HepG2 (cell line): ENCODE measurements around the gene LUZP2. TPM values are rescaled to one million over a fixed set of nuclear protein-coding genes. Genes with fewer than 3 reads are reported as not detected.

Experiments
- ATAC-seq: fragments of 200-7000 bp; cut with Tn5 transposase; 3 replicates; pipeline ENCODE4 v1.9.1; 2020; ENCODE audit warnings: mild to moderate bottlenecking, moderate library complexity
- BruUV-seq: library from RNA; stranded (reverse); fragments of 400-500 nt; replicated peaks from 2 replicates; lab custom pipeline; 2021; lab: Mats Ljungman, UMichigan
- CTCF ChIA-PET: fragments of 300-600 bp; formaldehyde crosslinking; extraction: SDS; loops from one replicate; lab custom pipeline; 2021; ENCODE audit warnings: low total read pairs, inconsistent platforms, low intra/inter-chr PET ratio; lab: Yijun Ruan, JAX
- POLR2A ChIA-PET: fragments of 350-600 bp; sonication (Branson Sonifier 250); formaldehyde crosslinking; loops from one replicate; lab custom pipeline; 2020; ENCODE audit warnings: antibody characterized with exemption, inconsistent platforms; lab: Yijun Ruan, JAX
- DNase-seq: peaks from one replicate; pipeline ENCODE4 v3.0.0-alpha.2; 2015; ENCODE audit warnings: low spot score
- FAIRE-seq: peaks from 3 replicates; lab custom pipeline; 2011; peaks lifted over from hg19 to GRCh38; lab: Jason Lieb, UNC
- H2AFZ ChIP-seq: one replicate; pipeline ENCODE4 v1.6.1; 2011; ENCODE audit warnings: low read length, inconsistent platforms
- H3K27ac ChIP-seq: fragments of 300-600 bp; 3 replicates; pipeline ENCODE4 v1.8.0; 2011; ENCODE audit warnings: mixed run types, mild to moderate bottlenecking, mixed read lengths, low read length, inconsistent platforms; ENCODE audit not compliant: insufficient read depth; ENCODE audit errors: extremely low read length
- H3K27me3 ChIP-seq, 2 experiments: fragments of 200-600 bp in 1 of 2; 2 replicates in 1 of 2; 3 replicates in 1 of 2; pipeline versions ENCODE4 v1.6.0 to v1.8.0; 2011; ENCODE audit warnings: low read length in 2 of 2, mild to moderate bottlenecking in 2 of 2, moderate library complexity in 2 of 2, inconsistent platforms in 1 of 2; ENCODE audit not compliant: insufficient read depth in 2 of 2, control insufficient read depth in 1 of 2
- H3K36me3 ChIP-seq, 2 experiments: fragments of 200-600 bp in 1 of 2; replicated peaks in 1 of 2; 2 replicates in 1 of 2; 3 replicates in 1 of 2; pipeline versions ENCODE4 v1.5.1 to v1.8.0; 2011; ENCODE audit warnings: low read length in 2 of 2, inconsistent platforms in 1 of 2; ENCODE audit not compliant: insufficient read depth in 2 of 2, control insufficient read depth in 1 of 2
- H3K4me1 ChIP-seq: 2 replicates; pipeline ENCODE4 v1.5.1; 2012; ENCODE audit warnings: low read length, inconsistent platforms; ENCODE audit not compliant: insufficient read depth
- H3K4me2 ChIP-seq: 2 replicates; pipeline ENCODE4 v1.6.0; 2011; ENCODE audit warnings: low read depth, low read length, inconsistent platforms
- H3K4me3 ChIP-seq, 3 experiments: fragments of 200-600 bp in 1 of 3; sonication (generic), shearing (Covaris generic) in 1 of 3; replicated peaks in 1 of 3; 2 replicates each; pipeline ENCODE4 v1.5.1; 2011 to 2016; ENCODE audit warnings: low read length in 3 of 3, inconsistent platforms in 2 of 3, low read depth in 2 of 3, mild to moderate bottlenecking in 2 of 3, control low read depth in 1 of 3, mixed read lengths in 1 of 3; ENCODE audit not compliant: insufficient read depth in 1 of 3
- H3K79me2 ChIP-seq: one replicate; pipeline ENCODE4 v1.6.1; 2011; ENCODE audit warnings: low read length, inconsistent platforms; ENCODE audit not compliant: insufficient read depth
- H3K9ac ChIP-seq: 2 replicates; pipeline ENCODE4 v1.6.0; 2011; ENCODE audit warnings: mild to moderate bottlenecking, low read depth, low read length, inconsistent platforms; ENCODE audit not compliant: insufficient read depth
- H3K9me3 ChIP-seq: 2 replicates; pipeline ENCODE4 v1.5.1; 2012; ENCODE audit warnings: mild to moderate bottlenecking, low read length
- H4K20me1 ChIP-seq: 2 replicates; pipeline ENCODE4 v1.6.0; 2011; ENCODE audit warnings: inconsistent platforms, mild to moderate bottlenecking, low read length, moderate library complexity; ENCODE audit not compliant: insufficient read depth
- KLF15 ChIP-seq: sonication (generic); formaldehyde crosslinking; IDR thresholded peaks from 2 replicates; pipeline ENCODE4 v1.8.1; 2023; ENCODE audit warnings: borderline replicate concordance, mild to moderate bottlenecking, inconsistent platforms, missing genetic modification reagents, mixed read lengths
- SAFB2 ChIP-seq: sonication (generic); formaldehyde crosslinking; IDR thresholded peaks from 2 replicates; pipeline ENCODE4 v1.5.1; 2020; ENCODE audit warnings: missing genetic modification reagents, low read depth, mild to moderate bottlenecking, borderline replicate concordance
- SNAI1 ChIP-seq: sonication (generic); formaldehyde crosslinking; IDR thresholded peaks from 2 replicates; pipeline ENCODE4 v1.5.0; 2020; ENCODE audit warnings: mild to moderate bottlenecking, missing genetic modification reagents, borderline replicate concordance
- ZBTB8A ChIP-seq: sonication (generic); formaldehyde crosslinking; IDR thresholded peaks from 2 replicates; pipeline ENCODE4 v1.4.0; 2020; ENCODE audit warnings: mild to moderate bottlenecking, low read depth, missing genetic modification reagents, borderline replicate concordance
- ZNF235 ChIP-seq: sonication (generic); formaldehyde crosslinking; IDR thresholded peaks from 2 replicates; pipeline ENCODE4 v1.8.1; 2023; ENCODE audit warnings: mild to moderate bottlenecking, missing genetic modification reagents, borderline replicate concordance
- ZNF510 ChIP-seq: sonication (generic); formaldehyde crosslinking; IDR thresholded peaks from 2 replicates; pipeline ENCODE4 v1.4.0; 2020; ENCODE audit warnings: low read depth, mild to moderate bottlenecking, missing genetic modification reagents
- ZNF776 ChIP-seq: sonication (generic); formaldehyde crosslinking; IDR thresholded peaks from 2 replicates; pipeline ENCODE4 v1.4.0; 2020; ENCODE audit warnings: mild to moderate bottlenecking, missing genetic modification reagents
- WGBS: methylation state at CpG from one replicate; pipeline ENCODE4 v1.1.6; 2017; ENCODE audit warnings: low lambda C conversion rate; 5-methylcytosine and 5-hydroxymethylcytosine counted together
- in situ Hi-C: cut with HindIII; loops from 2 replicates; pipeline ENCODE4 v1.10.0; 2017; ENCODE audit warnings: low pct_unique_long_range_greater_than_20kb; ENCODE audit not compliant: extremely low pct_ligation_motif_present
- intact Hi-C: fragments of 100-400 bp; cut with micrococcal nuclease; formaldehyde crosslinking; loops from one replicate; pipeline ENCODE4 v1.10.0; 2022; ENCODE audit not compliant: unreplicated experiment
- polyA plus RNA-seq, 8 experiments: library from polyadenylated mRNA; depleted of rRNA in 3 of 8; stranded (reverse) in 7 of 8; unstranded in 1 of 8; fragments of >200 nt; fragmentation: Illumina TruSeq in 4 of 8; extraction: Trizol in 4 of 8; gene quantifications; 2 replicates each; pipeline versions ENCODE4 v1.2.1 to v1.2.3, GENCODE V29; 2011 to 2016; ENCODE audit warnings: low read depth in 4 of 8, missing spikeins in 1 of 8, mixed read lengths in 1 of 8; ENCODE audit not compliant: insufficient read depth in 1 of 8
- total RNA-seq, 5 experiments: library from RNA; depleted of rRNA; stranded (reverse); fragments of >200 nt; fragmentation: Illumina TruSeq; extraction: Trizol; gene quantifications; 2 replicates each; pipeline ENCODE4 v1.2.3, GENCODE V29; 2016; ENCODE audit warnings: low read depth in 1 of 5
- TF ChIP-seq, protein P1 (sequence below): sonication (generic); formaldehyde crosslinking; IDR thresholded peaks from 2 replicates; pipeline ENCODE4 v1.8.1; 2023; ENCODE audit warnings: mild to moderate bottlenecking, missing genetic modification reagents, borderline replicate concordance
- TF ChIP-seq, protein P2 (sequence below): fragments of 450-650 bp; IDR thresholded peaks from 2 replicates; pipeline ENCODE4 v1.6.1; 2016

LUZP2 gene
- total and polyA plus RNA-seq, 2 of the 13 experiments (the other 11 are each of a cell fraction or from before 2014, with no cell fraction given), result not detected

DNA sequence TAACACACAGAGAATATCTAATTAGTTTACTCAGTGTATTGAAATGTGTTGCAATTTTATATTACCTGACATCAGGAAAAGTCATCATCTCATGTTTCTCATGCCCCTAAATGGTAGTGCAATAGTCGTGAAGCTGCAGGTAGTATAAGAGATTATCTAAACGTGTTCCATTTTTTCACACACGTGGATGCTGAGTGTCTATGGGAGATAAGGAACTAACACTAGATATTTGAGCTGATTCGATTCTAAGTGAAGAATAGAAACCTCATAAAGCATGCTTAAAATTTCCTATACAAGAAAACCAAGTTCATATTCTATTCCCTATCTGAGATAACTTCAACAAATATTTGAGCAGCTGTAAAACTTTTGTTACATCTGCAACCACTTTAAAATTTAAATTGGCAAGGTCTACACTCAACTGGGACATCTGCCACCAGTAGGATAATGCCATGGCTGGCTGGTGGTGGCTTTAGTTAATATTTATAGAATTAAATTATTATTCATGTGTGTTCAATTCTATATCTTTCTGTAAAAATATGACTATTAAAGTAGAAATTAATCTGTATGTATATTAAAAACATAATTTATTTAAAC is 388.8 kb downstream of the LUZP2 start:
- CTCF ChIA-PET, result no interaction called here
- Histone ChIP-seq H3K9me3 (no peaks in the 10 kb centered on the region), H3K4me2 (no peak overlapping the region), H3K27me3 (no peaks in the 10 kb centered on the region), H3K4me3 (no peak overlapping the region), H3K9ac (no peak overlapping the region), H2AFZ (no peak overlapping the region), H4K20me1 (no peaks in the 10 kb centered on the region), H3K36me3 (no peaks in the 10 kb centered on the region), H3K4me1 (no peaks in the 10 kb centered on the region), H3K79me2 (no peaks in the 10 kb centered on the region), H3K27ac (no peak overlapping the region)
- 1% methylated on average over 4 of the region's 4 CpGs for WGBS
- ATAC-seq (no peak), FAIRE-seq (no peak), DNase-seq (no peak)
- POLR2A ChIA-PET, result no interaction called here
- TF ChIP-seq, protein P1, sequence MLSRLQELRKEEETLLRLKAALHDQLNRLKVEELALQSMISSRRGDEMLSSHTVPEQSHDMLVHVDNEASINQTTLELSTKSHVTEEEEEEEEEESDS (CRISPR knock-in tag), result no peak
- TF ChIP-seq, protein P2, sequence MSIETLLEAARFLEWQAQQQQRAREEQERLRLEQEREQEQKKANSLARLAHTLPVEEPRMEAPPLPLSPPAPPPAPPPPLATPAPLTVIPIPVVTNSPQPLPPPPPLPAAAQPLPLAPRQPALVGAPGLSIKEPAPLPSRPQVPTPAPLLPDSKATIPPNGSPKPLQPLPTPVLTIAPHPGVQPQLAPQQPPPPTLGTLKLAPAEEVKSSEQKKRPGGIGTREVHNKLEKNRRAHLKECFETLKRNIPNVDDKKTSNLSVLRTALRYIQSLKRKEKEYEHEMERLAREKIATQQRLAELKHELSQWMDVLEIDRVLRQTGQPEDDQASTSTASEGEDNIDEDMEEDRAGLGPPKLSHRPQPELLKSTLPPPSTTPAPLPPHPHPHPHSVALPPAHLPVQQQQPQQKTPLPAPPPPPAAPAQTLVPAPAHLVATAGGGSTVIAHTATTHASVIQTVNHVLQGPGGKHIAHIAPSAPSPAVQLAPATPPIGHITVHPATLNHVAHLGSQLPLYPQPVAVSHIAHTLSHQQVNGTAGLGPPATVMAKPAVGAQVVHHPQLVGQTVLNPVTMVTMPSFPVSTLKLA, result peak; percentile 77
- in situ Hi-C loops (no loop called here), intact Hi-C loops (no loop called here)
- BruUV-seq, result no TSS peak

DNA sequence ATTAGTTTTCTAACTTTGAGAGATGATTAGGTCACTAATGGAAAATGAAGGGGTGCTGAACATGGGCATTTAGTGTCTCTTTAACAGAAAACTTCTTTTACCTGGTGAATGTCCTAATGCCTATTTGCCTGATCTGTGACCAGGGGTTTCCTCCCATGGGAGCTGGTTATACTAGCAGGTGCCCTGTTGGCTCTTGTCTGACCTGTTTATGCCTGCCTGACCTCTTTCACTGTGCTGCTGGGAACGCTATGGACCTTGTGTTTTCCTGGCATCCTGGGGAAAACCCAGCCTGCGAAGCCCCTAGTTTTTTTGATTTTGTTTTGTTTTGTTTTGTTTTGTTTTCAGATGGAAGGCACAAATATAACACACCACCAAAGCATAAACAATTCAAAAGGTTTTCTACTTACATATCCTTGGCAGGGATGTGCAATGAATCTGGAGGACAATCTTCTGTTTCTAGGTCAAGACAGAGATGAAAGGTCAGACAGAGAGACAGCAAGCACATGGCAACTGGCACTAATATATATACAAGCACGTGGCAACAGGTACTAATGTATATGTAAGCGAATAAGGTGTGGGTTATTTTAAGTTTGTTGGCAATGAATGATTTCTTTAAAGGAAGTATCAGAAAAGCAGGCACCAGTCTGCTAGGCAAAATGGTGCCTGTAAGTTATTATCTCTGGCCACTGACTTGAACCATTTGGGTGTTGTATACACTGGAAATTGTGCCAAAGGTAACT is 390.2 kb downstream of the LUZP2 start:
- no TSS peak for BruUV-seq

More for the DNA sequence above, 390.2 kb downstream of the LUZP2 start:
- FAIRE-seq (no peak), DNase-seq (no peak), ATAC-seq (no peak)
- no peaks in the 10 kb centered on the region for H3K27me3 ChIP-seq
- in situ Hi-C loops, result no loop called here
- ChIA-PET POLR2A (no interaction called here), CTCF (no interaction called here)
- no peaks in the 10 kb centered on the region for H3K9me3 ChIP-seq
- no peak overlapping the region for H3K4me2 ChIP-seq
- 5% methylated on average over 4 of the region's 4 CpGs for WGBS
- no peaks in the 10 kb centered on the region for H4K20me1 ChIP-seq
- H3K4me3 ChIP-seq, result no peak overlapping the region
- no peaks in the 10 kb centered on the region for H3K36me3 ChIP-seq
- H3K9ac ChIP-seq, result no peak overlapping the region
- intact Hi-C loops, result no loop called here
- H2AFZ ChIP-seq, result no peak overlapping the region
- H3K27ac ChIP-seq, result no peak overlapping the region
- TF ChIP-seq ZNF510 (no peak), ZBTB8A (no peak), KLF15 (no peak), ZNF235 (CRISPR knock-in tag) (no peak), SNAI1 (no peak), ZNF776 (no peak), SAFB2 (CRISPR knock-in tag) (no peak)
- TF ChIP-seq, protein P2, result peak; percentile 98
- TF ChIP-seq, all 625 proteins: peak for 1
- Histone ChIP-seq H3K79me2 (no peaks in the 10 kb centered on the region), H3K4me1 (no peaks in the 10 kb centered on the region)
